ENCODE data around the gene TRMT6.

Gene TRMT6

DNA sequence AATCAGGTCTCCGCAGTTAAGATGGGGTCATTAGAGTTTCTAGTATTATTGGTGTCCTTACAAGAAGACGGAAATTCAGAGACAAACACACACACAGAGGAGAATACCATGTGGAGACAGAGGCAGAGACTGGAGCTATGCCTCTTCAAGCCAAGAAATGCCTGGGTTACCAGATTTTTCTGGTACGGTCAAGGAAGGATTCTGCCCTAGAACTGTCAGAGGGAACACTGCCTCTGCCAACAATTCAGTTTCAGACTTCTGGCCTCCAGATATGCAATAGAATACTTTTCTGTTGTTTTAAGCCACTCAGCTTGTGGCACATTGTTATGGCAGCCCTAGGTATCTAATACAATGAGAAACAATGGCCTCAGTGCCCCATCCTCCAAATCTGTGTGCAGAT is 18.9 kb downstream of the TRMT6 start:
- Mint-ChIP-seq H3K36me3 (ENCODE audit: low read depth) (no peaks in the 10 kb centered on the region), H3K4me3 (no peak overlapping the region), H3K27me3 (ENCODE audit: low read depth) (peaks cover 13% of the 10 kb centered on the region), H3K27ac (no peak overlapping the region), H3K9me3 (no peaks in the 10 kb centered on the region), H3K4me1 (no peaks in the 10 kb centered on the region)
- TF ChIP-seq, protein P1, sequence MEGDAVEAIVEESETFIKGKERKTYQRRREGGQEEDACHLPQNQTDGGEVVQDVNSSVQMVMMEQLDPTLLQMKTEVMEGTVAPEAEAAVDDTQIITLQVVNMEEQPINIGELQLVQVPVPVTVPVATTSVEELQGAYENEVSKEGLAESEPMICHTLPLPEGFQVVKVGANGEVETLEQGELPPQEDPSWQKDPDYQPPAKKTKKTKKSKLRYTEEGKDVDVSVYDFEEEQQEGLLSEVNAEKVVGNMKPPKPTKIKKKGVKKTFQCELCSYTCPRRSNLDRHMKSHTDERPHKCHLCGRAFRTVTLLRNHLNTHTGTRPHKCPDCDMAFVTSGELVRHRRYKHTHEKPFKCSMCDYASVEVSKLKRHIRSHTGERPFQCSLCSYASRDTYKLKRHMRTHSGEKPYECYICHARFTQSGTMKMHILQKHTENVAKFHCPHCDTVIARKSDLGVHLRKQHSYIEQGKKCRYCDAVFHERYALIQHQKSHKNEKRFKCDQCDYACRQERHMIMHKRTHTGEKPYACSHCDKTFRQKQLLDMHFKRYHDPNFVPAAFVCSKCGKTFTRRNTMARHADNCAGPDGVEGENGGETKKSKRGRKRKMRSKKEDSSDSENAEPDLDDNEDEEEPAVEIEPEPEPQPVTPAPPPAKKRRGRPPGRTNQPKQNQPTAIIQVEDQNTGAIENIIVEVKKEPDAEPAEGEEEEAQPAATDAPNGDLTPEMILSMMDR (IDR thresholded peaks at IDR 0.05; ENCODE audit: unreplicated experiment in 3 of 3), result no peak

DNA sequence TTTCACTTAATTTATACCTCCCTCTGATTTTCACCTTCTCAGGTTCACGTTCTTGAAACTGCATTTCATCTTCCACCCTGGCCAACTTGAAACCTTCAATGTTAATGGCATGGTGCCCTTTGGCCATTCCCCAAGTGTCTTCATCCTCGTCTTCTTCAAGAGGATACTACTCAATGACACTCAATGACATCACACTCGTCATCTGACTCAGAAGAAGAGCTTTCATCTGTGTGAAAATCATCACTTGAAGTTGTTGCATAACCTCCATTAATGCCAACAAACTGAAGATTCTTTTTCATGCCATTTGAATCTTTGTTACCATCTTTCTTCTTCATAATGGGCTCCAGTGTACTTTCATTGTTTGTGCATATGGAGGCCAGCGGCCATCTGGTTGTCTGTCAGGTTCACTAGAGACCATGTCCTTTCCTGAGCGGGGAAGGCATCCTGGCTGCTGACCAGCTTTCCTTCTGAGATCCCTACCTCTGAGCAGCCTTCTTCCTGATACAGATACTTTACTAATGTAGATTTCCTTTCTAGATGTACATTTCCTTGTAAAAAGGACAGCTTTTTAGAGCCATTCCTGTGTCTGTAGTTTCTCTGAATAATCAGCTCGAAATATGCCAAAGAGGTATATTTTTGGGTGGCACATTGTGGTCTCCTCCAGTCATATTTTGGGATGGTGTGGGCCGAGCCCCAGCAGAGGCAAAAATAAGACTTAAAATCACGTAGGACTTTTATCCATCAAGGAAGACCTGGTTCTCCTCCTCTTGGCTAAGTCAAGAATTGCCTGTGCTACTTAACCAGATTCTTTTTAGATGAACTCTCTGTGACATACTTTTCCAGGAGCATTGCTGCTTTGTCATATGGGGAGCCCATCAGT is 21.3 kb downstream of the TRMT6 start:
- Mint-ChIP-seq H3K4me3 (no peak overlapping the region), H3K27me3 (ENCODE audit: low read depth) (peaks cover 13% of the 10 kb centered on the region), H3K36me3 (ENCODE audit: low read depth) (no peaks in the 10 kb centered on the region), H3K4me1 (no peaks in the 10 kb centered on the region), H3K27ac (no peak overlapping the region), H3K9me3 (no peaks in the 10 kb centered on the region)
- TF ChIP-seq, protein P1 (IDR thresholded peaks at IDR 0.05; ENCODE audit: unreplicated experiment in 3 of 3), result no peak

DNA sequence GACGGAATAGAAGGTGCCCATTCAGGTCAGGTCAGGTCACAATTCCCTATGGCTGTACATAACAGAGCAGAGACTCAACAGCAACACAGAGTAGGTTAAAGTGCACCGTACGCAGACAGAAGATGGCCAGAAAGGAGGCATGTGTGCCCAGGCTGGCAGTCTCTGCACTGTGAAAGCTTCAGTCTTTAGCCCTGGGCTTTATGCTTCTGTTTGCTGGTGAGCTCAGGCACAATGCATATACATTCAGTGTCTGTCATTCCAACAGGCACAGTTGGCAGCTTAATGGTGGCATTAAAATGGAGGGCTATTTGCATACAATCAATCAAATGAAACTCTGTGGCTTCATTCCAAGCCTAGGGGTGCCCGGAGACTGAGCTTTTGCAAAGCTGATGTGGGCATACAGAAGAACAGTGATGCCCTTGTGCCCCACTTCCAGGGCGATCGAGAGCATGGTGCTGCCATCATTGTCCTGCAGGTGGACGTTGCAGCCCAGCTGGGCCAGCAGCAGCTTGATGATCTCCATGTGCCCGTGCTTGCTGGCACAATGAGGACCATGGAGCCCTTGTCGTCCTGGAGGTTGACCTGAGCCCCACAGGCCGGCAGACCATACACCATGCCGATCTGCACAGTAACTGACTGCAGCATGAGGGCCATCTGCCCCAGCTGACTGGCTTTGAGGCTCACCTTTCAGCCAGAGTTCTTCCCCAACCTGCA is 22.4 kb downstream of the TRMT6 start:
- Mint-ChIP-seq H3K27ac (no peak overlapping the region), H3K4me3 (no peak overlapping the region), H3K27me3 (ENCODE audit: low read depth) (peaks cover 13% of the 10 kb centered on the region), H3K9me3 (no peaks in the 10 kb centered on the region), H3K36me3 (ENCODE audit: low read depth) (no peaks in the 10 kb centered on the region), H3K4me1 (no peaks in the 10 kb centered on the region)
- TF ChIP-seq, protein P1 (IDR thresholded peaks at IDR 0.05; ENCODE audit: unreplicated experiment in 3 of 3), result no peak

DNA sequence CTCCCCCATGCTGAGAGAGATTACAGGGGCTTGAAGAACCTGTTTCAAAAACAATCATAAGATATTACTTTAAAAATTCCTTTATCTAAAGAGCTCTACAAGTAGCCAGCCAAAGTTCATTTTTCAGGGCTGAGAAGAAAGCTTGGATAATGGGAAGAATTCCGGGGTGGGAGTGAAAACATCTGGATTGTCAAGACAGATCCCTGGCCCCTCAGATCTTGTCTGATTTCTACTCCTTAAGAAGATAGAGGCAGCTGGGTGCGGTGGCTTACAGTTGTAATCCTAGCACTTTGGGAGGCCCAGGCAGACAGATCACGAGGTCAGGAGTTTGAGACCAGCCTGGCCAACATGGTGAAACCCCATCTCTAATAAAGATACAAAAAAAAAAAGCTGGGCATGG is 24.8 kb downstream of the TRMT6 start:
- no peaks in the 10 kb centered on the region for H3K4me1 Mint-ChIP-seq
- no peak overlapping the region for H3K4me3 Mint-ChIP-seq
- H3K27me3 Mint-ChIP-seq (ENCODE audit: low read depth), result peaks cover 8% of the 10 kb centered on the region
- no peaks in the 10 kb centered on the region for H3K36me3 Mint-ChIP-seq (ENCODE audit: low read depth)
- no peaks in the 10 kb centered on the region for H3K9me3 Mint-ChIP-seq
- H3K27ac Mint-ChIP-seq, result no peak overlapping the region
- TF ChIP-seq, protein P1 (IDR thresholded peaks at IDR 0.05; ENCODE audit: unreplicated experiment in 3 of 3), result no peak

DNA sequence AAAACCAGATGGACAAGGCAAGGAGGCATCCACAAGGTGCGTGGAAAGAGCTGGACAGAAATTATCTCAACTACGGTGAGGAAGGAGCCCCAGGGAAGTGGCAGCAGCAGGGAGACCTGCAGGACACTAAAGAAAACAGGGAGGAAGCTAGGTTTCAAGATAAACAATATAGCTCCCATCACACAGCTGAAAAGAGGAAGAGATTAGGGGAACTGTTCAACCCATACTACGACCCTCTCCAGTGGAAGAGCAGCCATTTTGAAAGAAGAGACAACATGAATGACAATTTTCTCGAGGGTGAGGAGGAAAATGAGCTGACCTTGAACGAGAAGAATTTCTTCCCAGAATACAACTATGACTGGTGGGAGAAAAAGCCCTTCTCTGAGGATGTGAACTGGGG is 26.8 kb downstream of the TRMT6 start:
- no peak overlapping the region for H3K27ac Mint-ChIP-seq
- H3K9me3 Mint-ChIP-seq, result no peaks in the 10 kb centered on the region
- H3K36me3 Mint-ChIP-seq (ENCODE audit: low read depth), result no peaks in the 10 kb centered on the region
- TF ChIP-seq, protein P1 (IDR thresholded peaks at IDR 0.05; ENCODE audit: unreplicated experiment in 3 of 3), result no peak
- H3K4me3 Mint-ChIP-seq, result no peak overlapping the region
- H3K27me3 Mint-ChIP-seq (ENCODE audit: low read depth), result peaks cover 8% of the 10 kb centered on the region
- H3K4me1 Mint-ChIP-seq, result no peaks in the 10 kb centered on the region
